ENCODE data around the gene EFNA5. TPM values are rescaled to one million over a fixed set of nuclear protein-coding genes. Genes with fewer than 3 reads are reported as not detected.

The EFNA5 gene
- total and polyA plus RNA-seq, 2 of the 8 experiments (the other 6 are each of a cell fraction or from before 2014, with no cell fraction given), result 9.6 to 21.8 TPM

- TF ChIP-seq JUN (IDR thresholded peaks at IDR 0.05; ENCODE audit: low read depth, low read length), result no peak
- no peak for TF ChIP-seq CBX5 (IDR thresholded peaks at IDR 0.05; ENCODE audit: low read depth, low read length)
Measured at GRCh38 chr5:107663697-107664096, 7.0 kb downstream of the EFNA5 start (continued).

All from H1 (cell line).